Lung microvascular endothelial cell (primary cell): ENCODE results near the gene CNTN5. TPM values are rescaled to one million over a fixed set of nuclear protein-coding genes. Genes with fewer than 3 reads are reported as not detected.

Source experiments
- DNase-seq, 2 donors: peaks; one replicate each; pipeline versions ENCODE4 v3.0.0 to v3.0.0-alpha.2; 2010; ENCODE audit warnings: low read depth in 2 of 2
- total RNA-seq: library from RNA; depleted of rRNA; stranded (reverse); fragments of >200 nt; gene quantifications from 2 replicates; pipeline ENCODE4 v1.2.1, GENCODE V29; 2014

Gene CNTN5
- total RNA-seq, 1 donor from 2014 or later: not detected

DNA sequence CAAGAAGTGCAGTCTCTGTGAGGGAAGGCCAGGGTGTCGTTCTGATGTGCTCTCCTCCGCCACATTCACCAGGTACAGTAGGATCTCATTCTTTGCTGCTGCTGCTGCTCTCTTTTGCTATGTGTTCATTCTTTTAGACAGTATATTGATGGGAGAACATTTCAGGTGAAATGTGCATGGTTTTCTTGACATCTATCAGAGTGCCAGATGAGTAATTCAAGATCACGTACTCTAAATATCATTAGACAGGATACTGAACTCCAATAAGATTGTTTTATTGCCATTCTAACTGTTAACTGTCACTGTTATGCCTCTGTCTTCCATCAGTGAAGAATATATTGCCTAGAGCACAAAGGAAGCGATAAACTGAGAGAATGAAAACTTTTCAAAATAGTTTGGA is 895.3 kb downstream of the CNTN5 start:
- no peak for DNase-seq

DNA sequence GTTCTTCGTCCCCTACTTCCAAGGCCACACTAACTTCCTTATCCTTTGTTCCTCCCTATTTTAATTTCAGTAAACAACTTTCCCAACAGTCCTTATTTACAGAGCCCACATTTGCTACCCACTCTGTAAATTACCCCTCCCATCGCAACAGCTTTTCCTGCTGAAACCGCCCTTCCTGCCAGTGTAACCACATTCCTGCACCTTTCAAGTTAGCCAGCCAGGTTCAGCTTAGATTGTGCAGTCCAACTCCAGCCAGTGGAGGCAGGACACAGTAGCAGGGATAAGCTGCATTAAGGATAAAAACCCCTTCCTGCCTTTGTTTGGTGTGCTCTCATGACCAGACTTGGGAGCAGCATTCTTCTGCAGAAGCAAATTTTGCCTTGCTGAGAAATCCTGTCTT is 898.0 kb downstream of the CNTN5 start:
- no peak for DNase-seq

DNA sequence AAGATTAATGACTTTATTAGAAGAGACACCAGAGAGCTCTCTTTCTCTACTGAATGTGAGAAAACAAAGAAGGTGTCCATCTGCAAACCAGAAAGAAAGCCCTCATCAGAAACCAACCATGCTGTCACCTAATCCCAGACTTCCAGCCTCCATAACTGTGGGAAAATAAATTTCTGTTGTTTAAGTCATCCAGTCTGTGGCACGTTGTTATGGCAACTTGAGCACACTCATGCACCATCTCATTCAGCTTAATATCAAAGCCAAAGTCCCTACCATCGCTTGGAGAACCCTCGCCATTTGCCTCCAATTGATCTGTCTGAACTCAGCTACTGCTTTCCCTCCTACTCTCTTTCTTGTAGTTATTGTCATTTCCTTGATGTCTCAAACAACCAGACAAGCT is 900.2 kb downstream of the CNTN5 start:
- DNase-seq: no peak

DNA sequence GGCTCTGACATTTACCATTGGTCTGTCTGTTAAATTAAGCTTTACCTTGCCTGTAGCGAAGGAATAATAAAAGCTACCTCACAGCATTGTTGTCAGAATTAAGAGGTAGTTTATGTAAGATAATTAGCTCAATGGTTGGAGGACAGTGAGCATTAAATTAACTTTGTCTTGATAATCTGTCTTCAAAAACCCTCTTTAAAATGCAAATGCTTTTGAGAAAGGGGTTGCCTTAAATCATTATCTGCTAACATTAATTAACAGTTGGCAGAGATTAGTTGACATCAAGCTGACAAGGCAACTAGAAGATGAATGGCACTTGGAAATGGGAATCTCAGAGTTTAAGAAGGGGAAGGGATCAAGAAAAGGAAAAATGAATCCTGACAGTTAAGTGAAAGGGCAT is 905.2 kb downstream of the CNTN5 start:
- no peak for DNase-seq

DNA sequence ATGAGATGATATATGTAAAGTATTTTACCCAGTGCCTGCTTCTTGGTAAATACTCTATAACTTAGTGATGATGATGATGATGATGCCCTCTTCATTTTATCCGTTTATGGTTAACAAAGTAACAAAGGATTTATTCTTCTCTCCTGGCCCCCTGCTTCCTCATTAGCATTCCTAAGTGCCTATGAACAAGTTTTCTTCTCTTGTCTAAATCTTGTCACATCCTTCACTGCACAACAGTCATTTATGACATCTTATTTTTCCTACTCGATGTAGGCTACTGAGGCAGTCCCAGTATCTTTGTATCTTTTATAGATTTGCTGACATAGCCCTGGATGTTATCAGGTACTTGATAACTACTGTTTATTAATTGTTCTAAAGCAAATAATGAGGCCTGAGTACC is 911.9 kb downstream of the CNTN5 start:
- no peak for DNase-seq

DNA sequence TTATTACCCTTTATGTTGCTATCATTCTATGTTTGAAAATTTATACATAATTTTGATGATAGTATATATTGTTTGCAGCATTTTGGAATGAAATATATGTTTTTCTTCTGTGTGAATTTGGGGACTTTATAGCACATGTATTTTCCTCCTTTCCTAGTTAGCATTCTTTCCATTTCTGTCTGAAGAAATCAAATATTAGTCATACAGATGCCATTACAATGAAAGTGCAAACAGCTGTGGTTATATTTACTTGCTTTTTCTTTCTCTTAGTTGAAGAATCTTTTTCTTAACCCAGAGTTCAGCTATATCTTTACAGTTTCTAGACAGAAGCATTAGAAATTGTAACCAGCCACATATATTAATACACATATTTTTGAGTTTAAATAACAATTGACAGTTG is 913.3 kb downstream of the CNTN5 start:
- DNase-seq: no peak

DNA sequence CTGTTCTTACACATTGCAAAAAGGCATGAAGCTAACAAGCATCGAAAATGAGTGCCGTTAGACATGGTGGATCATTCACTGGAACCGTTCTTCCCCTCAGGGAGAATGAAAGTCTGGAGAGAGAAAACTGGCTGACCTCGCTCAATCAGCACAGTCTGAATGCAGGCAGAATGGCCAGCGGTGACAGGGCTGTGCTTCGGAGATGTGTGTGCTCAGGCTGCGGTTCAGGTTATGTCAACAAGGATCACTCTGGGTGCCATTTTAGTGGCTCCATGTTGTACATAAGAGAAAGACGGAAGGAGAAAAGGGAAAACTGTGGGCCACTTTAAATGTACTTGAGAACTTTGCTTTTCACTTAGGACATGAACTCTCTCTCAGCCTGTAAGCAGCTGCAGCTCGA is 916.6 kb downstream of the CNTN5 start:
- DNase-seq: no peak

DNA sequence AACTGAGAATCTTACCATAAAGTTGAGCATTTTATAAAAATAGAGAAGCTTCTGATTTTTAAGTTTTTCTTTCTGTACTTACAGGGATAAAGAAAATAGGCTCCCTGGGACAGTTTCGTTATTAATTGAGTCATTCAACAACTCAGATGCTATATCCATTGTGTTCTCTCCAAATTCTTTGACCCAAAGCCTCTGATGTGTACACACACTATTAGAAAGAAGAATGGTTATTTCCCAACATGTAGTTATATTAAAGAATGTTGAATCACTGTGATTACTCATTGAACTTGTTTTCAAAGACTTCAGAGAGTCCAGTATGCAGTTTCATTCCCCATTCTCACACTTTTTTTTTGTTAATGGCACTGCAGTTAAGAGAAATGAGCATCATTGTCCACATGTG is 932.1 kb downstream of the CNTN5 start:
- no peak for DNase-seq

DNA sequence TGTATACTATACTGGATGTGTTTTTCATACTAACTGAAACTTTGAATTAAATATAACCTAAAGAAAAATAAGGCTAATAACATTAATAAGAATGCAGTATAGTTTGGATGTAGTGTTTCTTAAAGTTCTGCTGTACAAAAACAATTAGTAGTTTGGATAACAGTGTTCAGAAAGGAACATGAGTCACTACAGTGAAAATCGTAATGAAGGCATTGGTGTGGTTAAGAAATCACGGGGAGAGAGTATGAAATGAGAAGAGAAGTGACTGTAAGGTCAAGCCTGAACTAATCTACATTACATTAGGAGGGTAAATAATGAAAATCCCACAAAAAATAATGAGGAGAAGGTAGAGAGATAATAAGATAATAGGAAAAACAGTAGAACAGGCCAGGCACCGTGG is 939.8 kb downstream of the CNTN5 start:
- DNase-seq: no peak

DNA sequence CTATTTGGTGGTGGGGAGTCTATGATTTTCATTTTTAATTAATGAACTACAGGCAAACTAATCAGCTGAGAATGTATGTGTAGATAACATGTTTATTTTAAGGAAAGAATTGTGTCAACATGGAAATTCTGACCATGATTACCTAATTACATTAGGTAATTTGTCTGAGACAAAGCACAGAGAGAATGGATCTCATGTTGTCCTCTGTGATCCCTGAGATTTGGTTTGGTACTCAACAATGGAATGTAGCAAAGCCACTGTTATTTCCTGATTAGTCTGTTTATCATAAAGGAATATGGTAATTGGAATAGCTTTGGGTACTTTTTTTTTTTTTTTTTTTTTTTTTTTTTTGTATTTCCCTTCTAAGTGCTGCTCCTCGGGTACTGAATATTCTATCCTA is 947.6 kb downstream of the CNTN5 start:
- DNase-seq: no peak

DNA sequence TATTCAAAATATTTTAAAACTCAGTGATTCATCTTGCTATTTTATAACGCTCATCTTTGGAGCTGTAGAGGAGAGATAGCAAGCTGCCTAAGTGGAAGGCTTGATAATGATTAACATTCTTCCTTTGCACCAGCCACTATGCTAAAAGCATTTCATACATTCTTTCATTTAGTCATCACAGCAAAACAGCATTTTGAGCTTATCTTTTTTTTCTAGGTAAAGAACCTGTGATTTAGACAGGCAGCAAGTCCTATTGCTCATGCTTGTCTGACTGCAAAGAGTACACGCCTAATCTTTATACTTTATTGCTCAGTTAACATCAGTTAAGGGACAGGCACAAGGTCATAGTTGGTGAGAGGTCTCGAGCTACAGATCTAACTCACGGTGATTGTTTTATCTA is 953.2 kb downstream of the CNTN5 start:
- no peak for DNase-seq

DNA sequence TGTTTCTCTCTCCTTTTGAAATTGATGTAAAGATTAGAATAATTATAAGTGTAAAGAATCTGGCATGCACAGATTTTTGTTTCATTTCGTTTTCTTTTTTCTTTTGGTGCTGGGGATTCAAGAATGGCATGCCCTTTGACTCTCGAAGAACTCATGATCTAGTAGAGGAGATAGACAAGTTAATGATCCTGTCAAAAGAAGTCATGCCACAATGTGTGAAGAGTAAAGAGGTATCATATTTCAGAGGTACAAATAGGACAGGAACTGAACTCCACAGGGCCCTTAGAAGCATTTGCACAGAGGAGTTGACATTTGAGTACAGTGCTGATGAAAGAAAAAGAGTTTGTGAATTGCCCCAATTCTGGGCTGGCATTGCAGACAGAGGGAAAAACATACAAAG is 958.3 kb downstream of the CNTN5 start:
- DNase-seq: no peak

DNA sequence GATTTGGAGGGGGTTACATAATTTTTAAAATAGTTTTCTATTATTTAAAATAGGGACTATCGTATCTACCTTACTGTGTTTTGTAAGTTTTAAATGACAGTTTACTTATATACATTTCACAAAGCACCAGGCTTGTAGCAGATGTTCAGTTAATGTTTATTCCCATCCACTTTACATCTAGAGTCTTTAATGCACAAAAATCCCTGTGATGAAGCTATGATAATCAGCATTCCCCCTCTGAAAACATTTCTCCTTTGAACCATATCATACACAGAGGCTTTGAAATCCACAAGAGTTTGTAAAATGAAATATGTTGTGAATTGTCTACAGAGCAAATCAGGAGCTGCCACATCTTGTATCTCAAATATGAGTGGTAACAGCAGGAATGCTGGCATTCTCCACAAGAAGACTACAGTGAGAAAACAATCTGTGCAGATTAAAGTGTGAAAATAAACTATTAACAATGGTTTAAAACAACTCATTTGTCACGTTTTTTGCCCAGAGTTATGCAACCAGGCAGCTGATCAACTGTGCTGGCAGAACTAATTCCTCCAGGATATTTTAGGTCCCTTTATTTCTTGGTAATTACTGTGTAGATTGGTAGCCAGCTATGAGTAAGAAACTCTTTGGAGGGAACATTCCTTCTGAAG is 967.2 kb downstream of the CNTN5 start:
- DNase-seq: no peak

DNA sequence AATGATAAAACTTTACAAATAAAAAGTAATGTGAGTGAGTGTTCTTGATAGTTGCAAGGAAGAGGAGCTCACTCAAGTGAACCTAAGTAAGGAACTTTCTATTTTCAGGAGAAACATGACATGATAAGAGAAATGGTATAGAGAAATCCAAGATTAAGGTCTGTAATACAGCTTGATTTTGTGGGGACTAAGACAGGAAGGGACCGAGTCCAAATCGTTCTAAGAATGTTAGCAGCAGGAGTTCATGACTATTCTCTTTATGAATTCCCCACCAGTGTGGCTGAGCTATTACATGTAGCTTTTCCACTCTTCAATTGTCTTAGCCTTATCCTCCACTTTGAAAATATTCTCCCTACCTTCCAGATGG is 967.7 kb downstream of the CNTN5 start:
- no peak for DNase-seq

DNA sequence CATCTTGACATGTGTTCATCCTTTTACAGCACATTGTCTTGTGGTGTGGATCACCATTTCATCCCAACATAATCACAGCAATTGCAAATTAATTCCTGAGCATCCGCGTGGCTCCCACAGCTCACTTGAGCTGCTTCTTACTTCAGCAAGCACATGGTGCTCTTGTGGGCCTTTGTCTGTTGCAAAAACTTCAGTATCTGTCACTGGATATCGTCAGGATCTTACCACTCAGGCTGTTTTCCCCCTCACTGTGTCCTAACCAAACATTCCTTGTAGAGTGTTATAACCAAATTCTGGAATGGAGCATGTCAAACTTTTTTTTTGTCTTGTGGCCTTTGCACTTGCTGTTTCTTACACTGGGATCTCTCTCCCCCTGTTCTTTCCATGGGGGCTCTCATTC is 983.2 kb downstream of the CNTN5 start:
- DNase-seq: no peak

DNA sequence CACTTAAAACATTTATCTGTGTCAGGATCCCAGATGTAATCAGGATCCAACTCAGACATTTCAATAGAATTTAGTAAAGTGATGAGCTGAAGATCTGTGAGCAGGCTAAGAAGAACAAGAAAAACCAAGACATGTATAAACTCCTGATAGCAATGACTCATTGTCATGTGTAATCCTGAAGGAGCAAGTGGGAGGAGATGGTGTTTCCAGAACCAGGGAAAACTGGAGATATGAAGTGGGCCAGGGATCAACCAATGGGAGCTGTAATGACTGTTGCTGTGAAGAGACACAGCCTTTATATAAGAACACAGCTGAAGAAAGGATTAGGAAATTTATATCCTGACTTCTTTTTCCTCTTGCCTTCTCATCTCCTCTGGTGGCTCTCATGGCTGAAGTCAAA is 983.8 kb downstream of the CNTN5 start:
- DNase-seq: no peak

DNA sequence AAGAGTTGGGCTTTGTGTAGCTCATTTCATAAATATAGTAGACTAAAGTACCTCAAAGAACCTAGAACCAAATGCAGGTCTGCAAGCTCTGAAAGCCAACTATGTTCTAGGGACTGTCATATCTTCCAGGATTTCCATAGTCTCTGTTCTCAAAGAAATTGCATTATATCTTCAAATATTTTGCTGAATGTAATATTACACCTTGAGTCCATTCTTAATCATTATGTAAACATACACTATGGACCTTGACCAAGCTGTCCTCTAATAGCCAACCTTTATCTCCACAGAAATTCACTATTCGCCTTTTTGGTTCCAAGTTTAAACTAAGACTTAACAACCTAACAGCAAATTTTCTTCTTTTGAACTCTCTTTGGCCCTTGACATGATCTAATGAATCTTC is 987.7 kb downstream of the CNTN5 start:
- DNase-seq: no peak

DNA sequence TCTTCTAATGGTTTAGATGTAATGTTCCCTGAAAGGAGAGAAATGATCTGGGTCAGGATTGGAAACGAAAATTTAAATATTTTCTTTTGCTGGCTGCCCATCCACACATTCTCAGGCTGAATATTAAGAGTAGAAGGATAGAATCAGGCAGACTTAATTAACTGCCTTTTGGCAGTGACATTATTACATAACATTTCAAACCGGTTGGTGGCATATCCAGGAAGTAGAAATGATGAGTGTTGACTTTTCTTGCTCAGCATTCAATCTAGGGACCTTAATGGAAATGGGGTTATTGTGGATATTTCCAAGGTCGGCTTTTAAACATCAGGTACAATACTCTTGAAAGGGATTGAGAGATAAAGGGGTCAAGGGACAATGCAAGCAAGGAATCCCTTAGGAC is 989.0 kb downstream of the CNTN5 start:
- no peak for DNase-seq

DNA sequence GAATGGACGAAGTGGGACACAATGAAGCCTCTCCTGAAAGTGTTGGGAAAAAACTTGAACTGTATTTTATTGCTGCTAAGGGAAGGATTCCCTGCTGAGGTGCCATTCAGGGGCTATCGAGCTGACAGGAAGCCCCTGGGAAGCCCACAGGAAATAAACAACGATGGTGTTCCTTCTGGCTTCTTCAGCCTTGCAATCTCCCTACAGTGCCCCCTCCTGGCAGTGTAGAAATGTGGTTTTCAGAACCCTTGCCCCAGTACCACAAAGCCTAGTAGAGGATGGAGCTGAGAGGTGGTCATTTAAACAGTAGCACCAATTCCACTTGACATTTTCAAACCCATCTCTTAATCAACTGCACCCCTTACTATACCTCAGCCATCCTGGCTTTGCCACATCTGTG is 989.6 kb downstream of the CNTN5 start:
- DNase-seq: no peak

DNA sequence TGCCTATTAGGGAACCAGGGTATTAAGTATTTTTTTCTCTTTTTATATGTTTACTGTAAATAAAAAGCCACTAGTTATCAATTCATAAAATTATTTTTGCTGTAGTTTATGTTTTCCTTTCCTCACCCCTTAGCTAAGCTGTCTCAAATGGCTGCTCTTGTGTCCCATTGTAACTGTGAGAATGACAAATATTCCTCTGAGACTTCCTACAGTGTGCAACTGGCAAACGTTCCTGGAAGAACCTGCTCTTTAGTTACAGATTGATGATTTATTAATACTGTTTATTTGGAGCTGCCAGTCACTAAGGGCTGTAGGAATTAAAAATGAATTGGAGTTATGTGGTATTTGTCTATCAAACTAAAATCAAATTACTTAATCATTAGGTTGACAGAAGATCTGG is 990.9 kb downstream of the CNTN5 start:
- no peak for DNase-seq

DNA sequence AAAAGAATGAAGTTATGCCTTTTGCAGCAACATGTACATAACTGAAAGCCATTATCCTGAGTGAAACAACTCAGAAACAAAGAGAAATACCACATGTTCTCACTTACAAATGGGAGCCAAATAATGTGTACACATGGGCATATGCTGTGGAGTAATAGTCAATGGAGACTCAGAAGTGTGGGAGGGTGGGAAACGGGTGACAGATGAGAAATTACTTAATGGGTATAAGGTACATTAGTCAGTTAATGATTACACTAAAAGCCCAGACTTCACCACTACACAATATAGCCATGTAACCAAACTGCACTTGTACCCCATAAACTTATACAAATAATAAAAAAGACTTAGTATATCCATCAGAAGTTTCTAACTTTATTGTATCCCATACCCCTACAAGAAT is 992.3 kb downstream of the CNTN5 start:
- DNase-seq: no peak

DNA sequence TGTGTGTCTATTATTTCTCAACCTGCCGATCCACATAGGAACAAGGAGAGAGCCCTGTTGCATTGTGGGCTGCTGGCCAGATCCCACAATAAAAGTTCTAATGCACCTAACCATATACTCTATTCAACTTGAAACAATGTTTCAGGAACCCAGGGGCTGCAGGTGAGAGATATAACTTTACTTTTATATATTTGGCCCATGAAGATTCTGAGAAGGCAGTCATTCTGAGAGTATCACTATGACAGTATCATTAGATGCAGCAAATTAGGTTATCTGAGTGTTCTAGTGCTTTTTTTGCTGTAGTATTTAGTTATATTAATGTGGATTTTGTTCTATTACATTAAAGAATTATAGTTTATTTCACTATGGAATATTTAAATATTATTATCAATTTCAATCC is 1011.2 kb downstream of the CNTN5 start:
- no peak for DNase-seq

DNA sequence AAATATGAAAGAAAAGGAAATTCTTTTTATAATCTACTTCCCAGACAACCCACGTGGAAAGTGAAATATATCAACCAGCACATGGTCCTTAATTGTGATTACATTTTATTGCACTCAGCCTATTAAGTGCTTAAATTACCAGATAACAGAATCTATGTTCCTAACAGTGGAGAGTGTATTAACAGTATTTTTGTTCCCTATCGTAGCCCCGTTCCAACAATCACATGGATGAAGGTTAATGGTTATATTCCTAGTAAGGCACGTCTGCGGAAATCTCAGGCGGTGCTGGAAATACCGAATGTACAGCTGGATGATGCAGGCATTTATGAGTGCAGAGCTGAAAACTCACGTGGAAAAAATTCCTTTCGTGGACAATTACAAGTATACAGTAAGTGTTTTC is 1040.3 kb downstream of the CNTN5 start:
- no peak for DNase-seq

DNA sequence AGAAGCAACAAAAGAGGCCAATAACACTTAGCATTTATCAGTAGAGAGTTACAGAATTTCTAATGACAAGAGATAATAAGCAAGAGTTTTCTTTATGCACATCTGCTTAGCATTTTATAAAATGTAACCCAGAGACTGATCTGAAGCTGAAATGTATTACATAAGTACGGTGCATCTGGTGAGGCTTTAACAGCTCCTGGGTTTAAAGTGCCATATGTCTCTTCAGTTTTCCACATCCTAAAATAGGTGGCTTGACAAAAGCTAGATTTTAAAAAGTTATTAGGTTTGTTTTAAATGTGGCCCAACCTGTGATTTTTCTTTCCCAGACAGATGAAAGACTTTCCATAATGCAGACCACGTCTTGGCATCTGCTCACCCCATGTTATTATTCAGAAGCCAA is 1045.7 kb downstream of the CNTN5 start:
- no peak for DNase-seq
